ENCODE results near the gene UNC119B.

The UNC119B gene

DNA sequence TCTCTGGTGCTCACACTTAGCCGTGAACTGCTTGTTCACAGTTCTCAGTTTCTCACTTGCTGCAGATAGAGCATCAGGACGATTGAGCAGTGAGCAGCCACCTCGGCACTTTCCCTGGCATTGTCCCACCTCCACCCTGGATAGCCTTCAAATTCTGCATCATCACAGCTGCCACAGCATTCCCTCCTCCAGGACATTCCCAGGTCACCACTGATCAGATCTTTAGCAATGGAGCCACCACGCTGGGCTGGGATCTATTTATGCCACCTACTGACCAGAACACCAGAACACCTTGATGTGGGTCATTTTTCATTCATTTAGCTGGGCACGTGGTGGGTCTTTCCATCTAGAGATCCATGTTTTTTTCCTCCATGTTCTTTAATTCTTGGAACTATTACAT is 39.0 kb downstream of the UNC119B start:
- Histone ChIP-seq H3K27ac (ENCODE audit: low read length) (no peak overlapping the region), H3K9me3 (ENCODE audit: control insufficient read depth, low read depth, low read length) (no peaks in the 10 kb centered on the region), H3K4me3 (ENCODE audit: low read length) (no peak overlapping the region), H3K4me1 (ENCODE audit: control insufficient read depth, low read depth, low read length) (no peaks in the 10 kb centered on the region), H3K36me3 (ENCODE audit: control insufficient read depth, low read depth, low read length) (no peaks in the 10 kb centered on the region), H3K9ac (ENCODE audit: low read length) (no peak overlapping the region), H3K27me3 (ENCODE audit: control insufficient read depth, insufficient read depth, low read length) (no peaks in the 10 kb centered on the region)

DNA sequence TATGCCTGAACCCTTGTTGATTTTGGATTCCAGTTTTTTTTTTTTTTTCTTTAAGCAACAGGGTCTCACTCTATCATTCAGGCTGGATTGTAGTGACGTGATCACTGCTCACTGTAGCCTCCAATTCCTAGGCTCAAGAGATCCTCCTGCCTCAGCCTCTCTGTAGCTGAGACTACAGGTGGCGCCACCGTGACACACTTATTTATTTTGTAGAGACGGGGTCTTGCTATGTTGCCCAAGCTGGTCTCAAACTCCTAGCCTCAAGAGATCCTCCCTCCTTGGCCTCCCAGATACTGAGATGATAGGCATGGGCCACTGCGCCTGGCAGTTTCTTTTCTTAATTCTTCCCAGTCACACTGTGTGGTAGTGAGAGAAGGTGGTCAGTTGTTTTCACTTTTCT is 40.5 kb downstream of the UNC119B start:
- no peaks in the 10 kb centered on the region for H3K36me3 ChIP-seq (ENCODE audit: control insufficient read depth, low read depth, low read length)
- H3K27me3 ChIP-seq (ENCODE audit: control insufficient read depth, insufficient read depth, low read length), result no peaks in the 10 kb centered on the region
- no peaks in the 10 kb centered on the region for H3K9me3 ChIP-seq (ENCODE audit: control insufficient read depth, low read depth, low read length)
- H3K9ac ChIP-seq (ENCODE audit: low read length), result no peak overlapping the region
- H3K4me1 ChIP-seq (ENCODE audit: control insufficient read depth, low read depth, low read length), result no peaks in the 10 kb centered on the region
- H3K27ac ChIP-seq (ENCODE audit: low read length), result no peak overlapping the region
- no peak overlapping the region for H3K4me3 ChIP-seq (ENCODE audit: low read length)

DNA sequence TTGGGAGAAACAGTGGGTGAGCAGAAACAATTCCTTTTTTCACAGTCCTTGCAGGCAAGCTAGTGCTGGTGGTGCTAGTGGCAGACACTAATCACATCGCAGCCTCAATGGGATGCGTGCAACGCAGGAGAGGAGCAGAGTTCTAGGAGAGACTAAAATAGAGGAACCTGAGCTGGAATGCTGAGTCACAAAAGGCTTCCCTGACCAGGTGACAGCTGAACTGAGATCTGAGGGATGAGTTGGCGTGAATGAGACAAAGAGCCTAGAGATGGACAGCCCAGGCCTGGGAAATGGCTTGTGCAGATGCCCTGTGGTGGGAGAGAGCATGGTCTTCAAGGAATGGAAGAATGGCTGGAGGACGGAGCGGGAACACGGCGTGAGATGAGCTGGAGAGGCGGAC is 41.1 kb downstream of the UNC119B start:
- H3K36me3 ChIP-seq (ENCODE audit: control insufficient read depth, low read depth, low read length), result no peaks in the 10 kb centered on the region
- H3K9me3 ChIP-seq (ENCODE audit: control insufficient read depth, low read depth, low read length), result no peaks in the 10 kb centered on the region
- no peaks in the 10 kb centered on the region for H3K27me3 ChIP-seq (ENCODE audit: control insufficient read depth, insufficient read depth, low read length)
- H3K4me1 ChIP-seq (ENCODE audit: control insufficient read depth, low read depth, low read length), result no peaks in the 10 kb centered on the region
- H3K9ac ChIP-seq (ENCODE audit: low read length), result no peak overlapping the region
- no peak overlapping the region for H3K27ac ChIP-seq (ENCODE audit: low read length)
- no peak overlapping the region for H3K4me3 ChIP-seq (ENCODE audit: low read length)

DNA sequence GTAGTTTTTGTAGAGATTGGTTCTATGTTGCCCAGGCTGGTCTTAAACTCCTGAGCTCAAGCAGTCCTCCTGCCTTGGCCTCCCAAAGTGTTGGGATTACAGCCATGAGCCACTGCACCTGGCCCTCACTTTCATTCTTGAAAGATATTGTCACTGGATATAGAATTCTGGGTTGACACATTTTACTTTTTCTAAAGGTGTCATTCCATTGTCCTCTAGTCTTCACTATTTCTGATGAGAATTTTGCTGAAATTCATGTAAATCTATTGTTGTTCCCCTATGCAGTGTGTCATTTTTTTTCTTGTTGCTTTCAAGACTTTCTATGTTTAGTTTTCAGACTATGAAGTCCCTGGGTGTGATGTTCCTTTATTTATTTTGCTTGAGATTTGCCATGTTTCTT is 44.5 kb downstream of the UNC119B start:
- Histone ChIP-seq H3K27me3 (ENCODE audit: control insufficient read depth, insufficient read depth, low read length) (no peaks in the 10 kb centered on the region), H3K27ac (ENCODE audit: low read length) (no peak overlapping the region), H3K4me3 (ENCODE audit: low read length) (no peak overlapping the region), H3K4me1 (ENCODE audit: control insufficient read depth, low read depth, low read length) (peaks cover 10% of the 10 kb centered on the region), H3K36me3 (ENCODE audit: control insufficient read depth, low read depth, low read length) (no peaks in the 10 kb centered on the region), H3K9me3 (ENCODE audit: control insufficient read depth, low read depth, low read length) (no peaks in the 10 kb centered on the region), H3K9ac (ENCODE audit: low read length) (no peak overlapping the region)

DNA sequence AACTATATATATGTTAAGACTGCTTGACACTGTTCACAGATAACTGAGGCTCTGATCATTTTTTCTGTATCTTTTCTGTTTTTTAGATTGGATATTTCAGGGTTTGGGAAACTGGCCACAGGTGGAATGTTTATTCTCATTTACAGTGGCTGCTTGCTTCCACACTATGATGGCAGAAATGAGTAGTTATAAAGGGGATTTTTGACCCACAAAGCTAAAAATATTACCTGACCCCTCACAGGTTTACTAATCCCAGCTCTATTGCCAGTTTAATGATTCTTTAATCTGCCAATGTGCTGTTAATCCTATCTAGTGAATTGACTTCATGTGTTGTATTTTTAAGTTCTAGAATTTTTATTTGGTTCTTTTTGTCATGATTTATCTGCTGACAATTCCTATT is 45.0 kb downstream of the UNC119B start:
- Histone ChIP-seq H3K4me1 (ENCODE audit: control insufficient read depth, low read depth, low read length) (peaks cover 12% of the 10 kb centered on the region), H3K4me3 (ENCODE audit: low read length) (no peak overlapping the region), H3K27me3 (ENCODE audit: control insufficient read depth, insufficient read depth, low read length) (no peaks in the 10 kb centered on the region), H3K27ac (ENCODE audit: low read length) (no peak overlapping the region), H3K36me3 (ENCODE audit: control insufficient read depth, low read depth, low read length) (no peaks in the 10 kb centered on the region), H3K9me3 (ENCODE audit: control insufficient read depth, low read depth, low read length) (no peaks in the 10 kb centered on the region), H3K9ac (ENCODE audit: low read length) (no peak overlapping the region)

DNA sequence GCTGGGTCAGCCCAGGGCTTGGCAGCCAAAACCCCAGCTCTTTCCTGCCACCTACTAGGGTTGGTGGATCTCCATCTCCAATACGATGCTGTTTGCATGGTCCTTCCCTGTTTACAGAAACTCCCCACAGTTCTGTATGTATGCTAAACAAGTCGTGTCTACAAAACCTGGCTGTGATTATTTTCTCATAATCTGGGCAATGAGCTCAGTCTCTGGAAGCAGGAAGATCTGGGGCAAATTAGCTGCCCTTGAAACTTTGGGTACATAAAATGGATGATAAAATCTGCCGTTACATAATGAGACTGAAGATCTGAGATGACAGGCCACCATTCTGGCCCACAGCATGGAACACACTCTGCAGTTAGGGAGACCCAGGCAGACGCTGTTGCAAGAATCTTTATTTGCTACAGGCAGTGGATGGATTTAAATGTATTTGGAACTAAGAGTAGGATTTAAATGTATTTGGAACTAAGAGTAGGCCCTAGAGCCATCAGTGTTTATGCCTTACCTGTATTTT is 47.0 kb downstream of the UNC119B start:
- Histone ChIP-seq H3K4me1 (ENCODE audit: control insufficient read depth, low read depth, low read length) (peaks cover 12% of the 10 kb centered on the region), H3K4me3 (ENCODE audit: low read length) (no peak overlapping the region), H3K9me3 (ENCODE audit: control insufficient read depth, low read depth, low read length) (no peaks in the 10 kb centered on the region), H3K27ac (ENCODE audit: low read length) (no peak overlapping the region), H3K9ac (ENCODE audit: low read length) (no peak overlapping the region), H3K36me3 (ENCODE audit: control insufficient read depth, low read depth, low read length) (no peaks in the 10 kb centered on the region), H3K27me3 (ENCODE audit: control insufficient read depth, insufficient read depth, low read length) (no peaks in the 10 kb centered on the region)

DNA sequence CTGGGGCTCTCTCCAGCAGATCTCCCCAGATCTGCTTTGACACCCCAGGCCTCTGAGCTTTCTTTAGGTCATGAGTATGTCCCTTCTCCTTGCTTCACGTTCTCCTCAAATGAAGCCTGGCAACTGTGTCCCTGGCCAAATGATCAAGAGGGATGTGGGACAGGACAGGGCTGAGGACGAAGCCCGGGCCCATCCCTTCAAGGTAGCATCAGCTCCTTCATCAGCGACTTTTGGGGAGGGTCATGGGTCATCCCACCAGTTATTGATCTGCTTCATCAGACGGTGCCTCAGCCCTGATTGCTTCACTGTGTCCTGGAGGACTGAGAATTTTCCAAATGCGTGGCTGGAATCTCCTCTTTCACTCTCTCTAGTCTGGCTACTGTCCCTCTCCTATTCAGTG is 47.7 kb downstream of the UNC119B start:
- no peak overlapping the region for H3K4me3 ChIP-seq (ENCODE audit: low read length)
- H3K36me3 ChIP-seq (ENCODE audit: control insufficient read depth, low read depth, low read length), result no peaks in the 10 kb centered on the region
- no peaks in the 10 kb centered on the region for H3K9me3 ChIP-seq (ENCODE audit: control insufficient read depth, low read depth, low read length)
- H3K9ac ChIP-seq (ENCODE audit: low read length), result no peak overlapping the region
- H3K27ac ChIP-seq (ENCODE audit: low read length), result no peak overlapping the region
- H3K27me3 ChIP-seq (ENCODE audit: control insufficient read depth, insufficient read depth, low read length), result no peaks in the 10 kb centered on the region
- H3K4me1 ChIP-seq (ENCODE audit: control insufficient read depth, low read depth, low read length), result peaks cover 12% of the 10 kb centered on the region

DNA sequence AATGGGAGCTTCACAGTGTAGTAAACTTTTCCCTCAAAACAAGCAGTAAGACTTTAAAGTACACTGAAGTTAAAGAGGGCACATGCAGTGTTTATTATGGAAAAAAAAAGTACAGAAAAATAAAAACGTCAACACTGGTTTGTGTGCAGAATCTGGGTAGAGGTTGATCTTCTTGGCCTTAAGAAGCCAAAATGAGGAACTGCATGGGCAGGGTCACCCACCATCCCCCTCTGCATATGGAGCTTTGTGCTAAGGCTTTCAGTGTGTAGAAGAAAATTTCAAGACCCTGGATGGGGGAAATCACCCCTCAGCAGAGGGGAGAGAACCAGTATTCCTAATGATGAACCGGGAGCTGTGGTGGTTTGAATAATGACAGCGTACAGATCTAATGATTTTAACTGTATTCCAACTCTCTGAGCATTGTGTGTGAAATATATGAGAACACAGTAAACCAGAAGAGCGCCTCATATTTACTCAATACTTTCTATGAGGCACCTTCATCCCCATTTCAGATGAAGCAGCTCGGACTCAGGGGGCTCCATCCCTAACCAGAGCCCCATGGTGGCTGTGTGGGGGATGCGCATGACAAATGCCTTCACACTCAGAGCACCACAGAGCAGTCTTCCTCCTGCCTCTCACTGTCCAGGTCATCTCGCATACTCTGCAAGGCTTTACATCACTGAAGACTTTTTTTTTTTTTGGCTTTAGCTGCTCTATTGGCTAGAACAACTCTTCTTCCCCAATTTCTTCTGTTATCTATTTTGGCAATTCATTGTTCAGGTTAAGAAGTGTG is 48.7 kb downstream of the UNC119B start:
- no peaks in the 10 kb centered on the region for H3K27me3 ChIP-seq (ENCODE audit: control insufficient read depth, insufficient read depth, low read length)
- no peak overlapping the region for H3K27ac ChIP-seq (ENCODE audit: low read length)

DNA sequence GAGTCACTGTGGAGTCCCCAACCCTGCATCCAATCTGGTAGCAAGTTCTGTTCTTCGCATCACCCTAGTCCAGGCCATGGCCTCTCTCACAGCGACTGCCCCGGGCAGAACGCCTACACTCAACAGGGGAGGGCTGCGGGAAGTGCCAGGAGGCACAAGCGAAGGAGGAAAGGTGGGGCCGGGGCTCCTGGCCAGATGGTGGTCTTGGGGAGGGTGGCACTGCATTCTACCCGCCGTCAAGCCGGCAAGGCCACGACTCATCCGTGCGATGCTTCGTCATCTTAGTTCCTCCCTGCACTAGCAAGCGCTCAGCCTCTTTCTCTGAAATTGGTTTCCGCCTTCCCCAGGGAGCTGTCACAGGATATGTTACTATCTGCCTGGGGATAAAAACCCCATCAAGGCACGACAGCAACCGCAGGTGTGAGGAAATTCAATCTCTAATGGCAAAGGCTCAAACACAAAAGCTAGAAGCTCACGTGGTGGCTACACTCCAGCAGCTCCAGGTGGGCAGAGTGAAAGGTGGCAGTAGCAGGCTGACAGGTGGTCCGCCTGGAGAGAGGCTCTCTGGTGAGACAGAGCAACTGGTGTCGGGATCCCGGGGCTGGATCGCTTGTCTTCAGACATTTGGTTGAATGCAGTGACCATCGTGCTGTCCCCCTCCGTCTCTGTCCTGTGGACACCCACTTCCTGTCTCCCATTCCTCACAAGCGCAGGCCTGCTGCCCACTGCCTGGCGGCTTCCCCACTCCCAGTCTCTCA is 49.5 kb downstream of the UNC119B start:
- H3K4me1 ChIP-seq (ENCODE audit: control insufficient read depth, low read depth, low read length), result peaks cover 12% of the 10 kb centered on the region
- H3K9ac ChIP-seq (ENCODE audit: low read length), result no peak overlapping the region
- no peak overlapping the region for H3K4me3 ChIP-seq (ENCODE audit: low read length)
- H3K27me3 ChIP-seq (ENCODE audit: control insufficient read depth, insufficient read depth, low read length), result no peaks in the 10 kb centered on the region
- peaks cover 8% of the 10 kb centered on the region for H3K36me3 ChIP-seq (ENCODE audit: control insufficient read depth, low read depth, low read length)
- H3K9me3 ChIP-seq (ENCODE audit: control insufficient read depth, low read depth, low read length), result no peaks in the 10 kb centered on the region
- no peak overlapping the region for H3K27ac ChIP-seq (ENCODE audit: low read length)

More for the DNA sequence above, 48.7 kb downstream of the UNC119B start:
- Histone ChIP-seq H3K9ac (ENCODE audit: low read length) (no peak overlapping the region), H3K4me1 (ENCODE audit: control insufficient read depth, low read depth, low read length) (peaks cover 12% of the 10 kb centered on the region), H3K9me3 (ENCODE audit: control insufficient read depth, low read depth, low read length) (no peaks in the 10 kb centered on the region), H3K4me3 (ENCODE audit: low read length) (no peak overlapping the region), H3K36me3 (ENCODE audit: control insufficient read depth, low read depth, low read length) (peaks cover under 1% of the 10 kb centered on the region)

DNA sequence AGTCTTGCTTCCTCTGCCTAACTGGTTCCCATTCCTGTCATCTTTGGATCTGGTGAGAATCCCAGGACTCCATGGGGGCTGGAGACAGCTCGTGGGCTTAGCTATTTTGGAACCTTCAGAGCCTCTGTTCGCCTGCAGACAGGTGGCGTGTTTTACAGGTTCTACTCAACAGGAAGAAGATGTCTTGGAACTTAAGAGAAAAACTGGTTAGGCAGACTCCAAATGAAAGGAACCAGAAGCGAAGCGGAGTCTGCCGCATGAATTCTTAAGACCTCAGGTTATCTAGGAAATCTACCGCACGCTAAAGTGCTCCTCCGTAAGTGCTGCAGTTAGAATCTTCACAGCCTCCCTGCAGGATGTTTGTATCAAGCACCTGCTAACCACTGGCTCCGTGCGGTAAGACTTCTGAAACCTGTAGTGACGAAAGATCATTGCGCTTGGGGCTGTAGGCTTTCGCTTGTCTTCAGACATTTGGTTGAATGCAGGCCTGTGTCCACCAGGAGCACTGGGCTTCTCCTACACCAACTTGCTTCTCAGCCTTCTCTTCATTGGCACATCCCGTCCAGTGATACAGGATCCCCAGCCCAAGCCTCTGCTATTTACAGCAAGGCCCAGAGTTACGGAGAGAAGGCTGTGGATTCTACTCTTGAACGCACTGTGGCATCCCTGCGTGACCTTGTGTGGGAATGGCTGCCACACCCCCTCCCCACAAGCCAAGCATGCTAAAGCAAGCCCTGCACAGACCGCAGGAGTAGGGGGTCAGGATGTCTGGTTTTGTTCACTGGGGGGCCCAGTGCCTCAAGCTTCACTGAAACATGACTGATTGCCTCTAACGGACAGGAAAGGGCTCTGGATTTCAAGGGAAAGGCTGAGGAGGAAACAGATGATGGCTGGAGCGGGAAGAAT is 50.3 kb downstream of the UNC119B start:
- peaks cover 12% of the 10 kb centered on the region for H3K4me1 ChIP-seq (ENCODE audit: control insufficient read depth, low read depth, low read length)
- no peak overlapping the region for H3K27ac ChIP-seq (ENCODE audit: low read length)
- no peaks in the 10 kb centered on the region for H3K27me3 ChIP-seq (ENCODE audit: control insufficient read depth, insufficient read depth, low read length)
- no peaks in the 10 kb centered on the region for H3K9me3 ChIP-seq (ENCODE audit: control insufficient read depth, low read depth, low read length)
- H3K9ac ChIP-seq (ENCODE audit: low read length), result no peak overlapping the region
- H3K4me3 ChIP-seq (ENCODE audit: low read length), result no peak overlapping the region
- H3K36me3 ChIP-seq (ENCODE audit: control insufficient read depth, low read depth, low read length), result peaks cover 9% of the 10 kb centered on the region

DNA sequence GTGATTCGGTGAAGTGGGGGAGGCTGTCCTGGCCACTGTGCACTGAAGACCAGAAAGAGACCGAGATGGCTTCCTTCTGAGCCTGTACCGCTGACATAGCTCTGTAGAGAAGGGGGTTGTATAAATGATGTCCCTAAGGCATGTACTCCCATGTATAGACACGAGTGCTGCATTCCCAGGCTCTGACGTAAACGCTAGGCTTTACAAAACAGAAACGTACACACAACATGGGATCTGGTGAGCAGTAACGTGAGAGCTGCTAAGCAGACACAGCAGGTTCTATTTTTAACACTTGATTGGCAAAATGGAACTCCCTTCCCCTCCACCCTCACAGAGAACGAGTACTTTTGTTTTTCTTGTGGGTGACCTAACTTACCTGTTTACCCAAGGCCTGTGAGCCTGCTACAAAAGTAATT is 51.3 kb downstream of the UNC119B start:
- H3K27ac ChIP-seq (ENCODE audit: low read length), result no peak overlapping the region
- no peaks in the 10 kb centered on the region for H3K27me3 ChIP-seq (ENCODE audit: control insufficient read depth, insufficient read depth, low read length)
- H3K4me3 ChIP-seq (ENCODE audit: low read length), result no peak overlapping the region
- peaks cover 18% of the 10 kb centered on the region for H3K36me3 ChIP-seq (ENCODE audit: control insufficient read depth, low read depth, low read length)
- H3K9me3 ChIP-seq (ENCODE audit: control insufficient read depth, low read depth, low read length), result no peaks in the 10 kb centered on the region
- peaks cover 12% of the 10 kb centered on the region for H3K4me1 ChIP-seq (ENCODE audit: control insufficient read depth, low read depth, low read length)
- no peak overlapping the region for H3K9ac ChIP-seq (ENCODE audit: low read length)
